HepG2 (cell line): Measurements from ENCODE around the gene GNB1. TPM values are rescaled to one million over a fixed set of nuclear protein-coding genes. Genes with fewer than 3 reads are reported as not detected.

Experiments used
- AKAP8 ChIP-seq: sonication (generic); formaldehyde crosslinking; IDR thresholded peaks from 2 replicates; pipeline ENCODE4 v1.5.1; 2020; ENCODE audit warnings: mild to moderate bottlenecking, missing genetic modification reagents
- DR1 ChIP-seq: sonication (generic); formaldehyde crosslinking; IDR thresholded peaks from 2 replicates; pipeline ENCODE4 v1.8.0; 2021; ENCODE audit warnings: mild to moderate bottlenecking, missing genetic modification reagents, inconsistent platforms
- ELF1 ChIP-seq: sonication (generic); formaldehyde crosslinking; IDR thresholded peaks from 2 replicates; pipeline ENCODE4 v1.4.0; 2020; ENCODE audit warnings: missing genetic modification reagents
- ETV5 ChIP-seq: IDR thresholded peaks from 2 replicates; pipeline ENCODE4 v1.6.1; 2018; ENCODE audit warnings: missing biosample characterization, missing genetic modification reagents, inconsistent platforms, borderline replicate concordance
- MAF1 ChIP-seq: sonication (generic); formaldehyde crosslinking; IDR thresholded peaks from 2 replicates; pipeline ENCODE4 v1.5.0; 2020; ENCODE audit warnings: missing genetic modification reagents, borderline replicate concordance
- MAZ ChIP-seq, 2 experiments: sonication (generic) in 1 of 2; formaldehyde crosslinking in 1 of 2; IDR thresholded peaks; 2 replicates each; pipeline versions ENCODE4 v1.5.0 to v1.6.1; 2012 to 2020; ENCODE audit warnings: low read depth in 2 of 2, mild to moderate bottlenecking in 2 of 2, borderline replicate concordance in 1 of 2, improper control_type of control experiment in 1 of 2, low read length in 1 of 2, missing genetic modification reagents in 1 of 2, moderate library complexity in 1 of 2
- MXD4 ChIP-seq: IDR thresholded peaks from 2 replicates; pipeline ENCODE4 v1.6.1; 2016; ENCODE audit warnings: mild to moderate bottlenecking, missing biosample characterization, missing genetic modification reagents
- NCOA2 ChIP-seq: sonication (generic); formaldehyde crosslinking; IDR thresholded peaks from 2 replicates; pipeline ENCODE4 v1.8.0; 2022; ENCODE audit warnings: inconsistent platforms
- NRL ChIP-seq: sonication (generic); formaldehyde crosslinking; IDR thresholded peaks from 2 replicates; pipeline ENCODE4 v1.5.0; 2020; ENCODE audit warnings: missing genetic modification reagents, mild to moderate bottlenecking, moderate library complexity, borderline replicate concordance
- TBL1XR1 ChIP-seq: fragments of 150-350 bp; IDR thresholded peaks from 2 replicates; pipeline ENCODE4 v1.6.1; 2014; ENCODE audit warnings: borderline replicate concordance, low read length; ENCODE audit not compliant: partially characterized antibody
- XRCC5 ChIP-seq: fragments of 200-400 bp; formaldehyde crosslinking; optimal IDR thresholded peaks from 2 replicates; pipeline ENCODE3; 2017; ENCODE audit warnings: mild to moderate bottlenecking, low read length
- ZKSCAN1 ChIP-seq: fragments of 150-350 bp; IDR thresholded peaks from 2 replicates; pipeline ENCODE4 v1.6.1; 2014; ENCODE audit warnings: low read length
- ZMYM4 ChIP-seq: sonication (generic); formaldehyde crosslinking; IDR thresholded peaks from 2 replicates; pipeline ENCODE4 v1.8.1; 2023; ENCODE audit warnings: mild to moderate bottlenecking, missing genetic modification reagents
- ZNF550 ChIP-seq: sonication (generic); formaldehyde crosslinking; IDR thresholded peaks from 2 replicates; pipeline ENCODE4 v1.4.0; 2020; ENCODE audit warnings: mild to moderate bottlenecking, missing genetic modification reagents, borderline replicate concordance
- ZNF589 ChIP-seq: sonication (generic); formaldehyde crosslinking; conservative IDR thresholded peaks from 2 replicates; pipeline ENCODE4 v1.8.0; 2022; ENCODE audit warnings: mild to moderate bottlenecking, moderate library complexity, missing genetic modification reagents
- ZNF598 ChIP-seq: sonication (generic); formaldehyde crosslinking; IDR thresholded peaks from 2 replicates; pipeline ENCODE4 v1.5.1; 2020; ENCODE audit warnings: mild to moderate bottlenecking, missing genetic modification reagents, borderline replicate concordance
- ZSCAN25 ChIP-seq: sonication (generic); formaldehyde crosslinking; IDR thresholded peaks from 2 replicates; pipeline ENCODE4 v1.8.0; 2022; ENCODE audit warnings: mild to moderate bottlenecking, missing genetic modification reagents
- polyA plus RNA-seq, 8 experiments: library from polyadenylated mRNA; depleted of rRNA in 3 of 8; stranded (reverse) in 7 of 8; unstranded in 1 of 8; fragments of >200 nt; fragmentation: Illumina TruSeq in 4 of 8; extraction: Trizol in 4 of 8; gene quantifications; 2 replicates each; pipeline versions ENCODE4 v1.2.1 to v1.2.3, GENCODE V29; 2011 to 2016; ENCODE audit warnings: low read depth in 4 of 8, missing spikeins in 1 of 8, mixed read lengths in 1 of 8; ENCODE audit not compliant: insufficient read depth in 1 of 8
- total RNA-seq, 5 experiments: library from RNA; depleted of rRNA; stranded (reverse); fragments of >200 nt; fragmentation: Illumina TruSeq; extraction: Trizol; gene quantifications; 2 replicates each; pipeline ENCODE4 v1.2.3, GENCODE V29; 2016; ENCODE audit warnings: low read depth in 1 of 5
- TF ChIP-seq, protein P1 (sequence below): IDR thresholded peaks from 2 replicates; pipeline ENCODE4 v1.6.1; 2016; ENCODE audit warnings: missing compliant biosample characterization, missing genetic modification reagents, borderline replicate concordance
- TF ChIP-seq, protein P2 (sequence below): sonication (generic); formaldehyde crosslinking; IDR thresholded peaks from 2 replicates; pipeline ENCODE4 v1.9.0; 2021; ENCODE audit warnings: missing genetic modification reagents, mild to moderate bottlenecking, borderline replicate concordance
- TF ChIP-seq, protein P3 (sequence below): sonication (generic); formaldehyde crosslinking; IDR thresholded peaks from 2 replicates; pipeline ENCODE4 v1.8.0; 2022; ENCODE audit warnings: missing genetic modification reagents, mild to moderate bottlenecking, moderate library complexity, borderline replicate concordance
- TF ChIP-seq, protein P4 (sequence below): sonication (generic); formaldehyde crosslinking; IDR thresholded peaks from 2 replicates; pipeline ENCODE4 v1.5.0; 2020; ENCODE audit warnings: missing genetic modification reagents
- TF ChIP-seq, protein P5 (sequence below): sonication (generic); formaldehyde crosslinking; IDR thresholded peaks from 2 replicates; pipeline ENCODE4 v1.4.0; 2020; ENCODE audit warnings: missing genetic modification reagents

The GNB1 gene
- total and polyA plus RNA-seq, 2 of the 13 experiments (the other 11 are each of a cell fraction or from before 2014, with no cell fraction given), result 66.2 to 327 TPM

DNA sequence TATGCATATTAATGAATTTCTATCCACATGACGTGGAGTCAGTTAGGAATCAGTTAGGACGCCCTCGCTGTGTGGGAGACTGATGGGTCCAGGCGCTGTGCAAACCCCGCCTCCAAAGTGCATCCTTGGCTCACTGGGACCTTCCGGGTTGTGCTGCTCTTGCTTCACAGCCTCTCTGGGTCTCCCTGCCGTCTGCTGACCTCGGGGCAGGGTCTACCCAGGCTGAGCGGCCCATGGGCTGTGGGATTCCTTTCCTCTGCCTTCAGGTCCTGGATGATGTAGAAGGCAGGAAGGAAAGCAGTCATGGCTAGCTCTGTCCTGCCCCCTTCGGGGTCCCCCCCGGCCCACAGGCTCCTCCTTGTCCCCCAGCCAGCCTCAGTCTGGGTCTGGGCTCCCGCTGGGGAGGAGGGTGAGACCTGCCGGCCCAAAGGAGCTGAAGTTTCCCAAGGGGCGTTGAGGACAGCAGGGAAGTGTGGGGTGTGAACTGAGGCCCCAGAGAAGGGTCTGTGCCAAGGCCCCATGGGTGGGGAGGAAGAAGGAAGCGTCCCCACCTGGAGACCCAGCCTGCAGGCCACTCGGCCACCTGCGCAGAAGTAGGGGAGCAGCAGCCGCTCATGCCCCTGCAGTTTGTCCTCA lies 142.1 kb downstream of the GNB1 start (continued):
- TF ChIP-seq, protein P1, sequence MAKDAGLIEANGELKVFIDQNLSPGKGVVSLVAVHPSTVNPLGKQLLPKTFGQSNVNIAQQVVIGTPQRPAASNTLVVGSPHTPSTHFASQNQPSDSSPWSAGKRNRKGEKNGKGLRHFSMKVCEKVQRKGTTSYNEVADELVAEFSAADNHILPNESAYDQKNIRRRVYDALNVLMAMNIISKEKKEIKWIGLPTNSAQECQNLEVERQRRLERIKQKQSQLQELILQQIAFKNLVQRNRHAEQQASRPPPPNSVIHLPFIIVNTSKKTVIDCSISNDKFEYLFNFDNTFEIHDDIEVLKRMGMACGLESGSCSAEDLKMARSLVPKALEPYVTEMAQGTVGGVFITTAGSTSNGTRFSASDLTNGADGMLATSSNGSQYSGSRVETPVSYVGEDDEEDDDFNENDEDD (CRISPR knock-in tag), result no peak
- TF ChIP-seq AKAP8 (CRISPR knock-in tag) (no peak), XRCC5 (peak; percentile 44), MAF1 (CRISPR knock-in tag) (no peak), ZNF589 (no peak), MXD4 (no peak), ZNF598 (CRISPR knock-in tag) (no peak), ZKSCAN1 (no peak), ETV5 (peak; percentile 51; the same call in 1 of the 2 replicates), TBL1XR1 (no peak), ZSCAN25 (CRISPR knock-in tag) (no peak), ZMYM4 (CRISPR knock-in tag) (no peak), NCOA2 (CRISPR knock-in tag) (0 out of 2 replicates have a peak, but pooled peaks have one; percentile 14), ELF1 (CRISPR knock-in tag) (peak; percentile 92), MAZ (IDR thresholded peaks at IDR 0.05; ENCODE audit: borderline replicate concordance, low read depth, low read length) (no peak), MAZ (CRISPR knock-in tag; IDR thresholded peaks at IDR 0.05; ENCODE audit: low read depth) (peak; percentile 33; the same call in 1 of the 2 replicates), NRL (CRISPR knock-in tag) (no peak), DR1 (no peak), ZNF550 (CRISPR knock-in tag) (no peak)
- TF ChIP-seq, protein P2, sequence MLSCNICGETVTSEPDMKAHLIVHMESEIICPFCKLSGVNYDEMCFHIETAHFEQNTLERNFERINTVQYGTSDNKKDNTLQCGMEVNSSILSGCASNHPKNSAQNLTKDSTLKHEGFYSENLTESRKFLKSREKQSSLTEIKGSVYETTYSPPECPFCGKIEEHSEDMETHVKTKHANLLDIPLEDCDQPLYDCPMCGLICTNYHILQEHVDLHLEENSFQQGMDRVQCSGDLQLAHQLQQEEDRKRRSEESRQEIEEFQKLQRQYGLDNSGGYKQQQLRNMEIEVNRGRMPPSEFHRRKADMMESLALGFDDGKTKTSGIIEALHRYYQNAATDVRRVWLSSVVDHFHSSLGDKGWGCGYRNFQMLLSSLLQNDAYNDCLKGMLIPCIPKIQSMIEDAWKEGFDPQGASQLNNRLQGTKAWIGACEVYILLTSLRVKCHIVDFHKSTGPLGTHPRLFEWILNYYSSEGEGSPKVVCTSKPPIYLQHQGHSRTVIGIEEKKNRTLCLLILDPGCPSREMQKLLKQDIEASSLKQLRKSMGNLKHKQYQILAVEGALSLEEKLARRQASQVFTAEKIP (CRISPR knock-in tag), result no peak
- TF ChIP-seq, protein P3, sequence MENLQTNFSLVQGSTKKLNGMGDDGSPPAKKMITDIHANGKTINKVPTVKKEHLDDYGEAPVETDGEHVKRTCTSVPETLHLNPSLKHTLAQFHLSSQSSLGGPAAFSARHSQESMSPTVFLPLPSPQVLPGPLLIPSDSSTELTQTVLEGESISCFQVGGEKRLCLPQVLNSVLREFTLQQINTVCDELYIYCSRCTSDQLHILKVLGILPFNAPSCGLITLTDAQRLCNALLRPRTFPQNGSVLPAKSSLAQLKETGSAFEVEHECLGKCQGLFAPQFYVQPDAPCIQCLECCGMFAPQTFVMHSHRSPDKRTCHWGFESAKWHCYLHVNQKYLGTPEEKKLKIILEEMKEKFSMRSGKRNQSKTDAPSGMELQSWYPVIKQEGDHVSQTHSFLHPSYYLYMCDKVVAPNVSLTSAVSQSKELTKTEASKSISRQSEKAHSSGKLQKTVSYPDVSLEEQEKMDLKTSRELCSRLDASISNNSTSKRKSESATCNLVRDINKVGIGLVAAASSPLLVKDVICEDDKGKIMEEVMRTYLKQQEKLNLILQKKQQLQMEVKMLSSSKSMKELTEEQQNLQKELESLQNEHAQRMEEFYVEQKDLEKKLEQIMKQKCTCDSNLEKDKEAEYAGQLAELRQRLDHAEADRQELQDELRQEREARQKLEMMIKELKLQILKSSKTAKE (CRISPR knock-in tag), result no peak
- TF ChIP-seq, protein P4, sequence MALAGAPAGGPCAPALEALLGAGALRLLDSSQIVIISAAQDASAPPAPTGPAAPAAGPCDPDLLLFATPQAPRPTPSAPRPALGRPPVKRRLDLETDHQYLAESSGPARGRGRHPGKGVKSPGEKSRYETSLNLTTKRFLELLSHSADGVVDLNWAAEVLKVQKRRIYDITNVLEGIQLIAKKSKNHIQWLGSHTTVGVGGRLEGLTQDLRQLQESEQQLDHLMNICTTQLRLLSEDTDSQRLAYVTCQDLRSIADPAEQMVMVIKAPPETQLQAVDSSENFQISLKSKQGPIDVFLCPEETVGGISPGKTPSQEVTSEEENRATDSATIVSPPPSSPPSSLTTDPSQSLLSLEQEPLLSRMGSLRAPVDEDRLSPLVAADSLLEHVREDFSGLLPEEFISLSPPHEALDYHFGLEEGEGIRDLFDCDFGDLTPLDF, result no peak
- TF ChIP-seq, protein P5, sequence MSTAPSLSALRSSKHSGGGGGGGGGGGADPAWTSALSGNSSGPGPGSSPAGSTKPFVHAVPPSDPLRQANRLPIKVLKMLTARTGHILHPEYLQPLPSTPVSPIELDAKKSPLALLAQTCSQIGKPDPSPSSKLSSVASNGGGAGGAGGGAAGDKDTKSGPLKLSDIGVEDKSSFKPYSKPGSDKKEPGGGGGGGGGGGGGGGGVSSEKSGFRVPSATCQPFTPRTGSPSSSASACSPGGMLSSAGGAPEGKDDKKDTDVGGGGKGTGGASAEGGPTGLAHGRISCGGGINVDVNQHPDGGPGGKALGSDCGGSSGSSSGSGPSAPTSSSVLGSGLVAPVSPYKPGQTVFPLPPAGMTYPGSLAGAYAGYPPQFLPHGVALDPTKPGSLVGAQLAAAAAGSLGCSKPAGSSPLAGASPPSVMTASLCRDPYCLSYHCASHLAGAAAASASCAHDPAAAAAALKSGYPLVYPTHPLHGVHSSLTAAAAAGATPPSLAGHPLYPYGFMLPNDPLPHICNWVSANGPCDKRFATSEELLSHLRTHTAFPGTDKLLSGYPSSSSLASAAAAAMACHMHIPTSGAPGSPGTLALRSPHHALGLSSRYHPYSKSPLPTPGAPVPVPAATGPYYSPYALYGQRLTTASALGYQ (CRISPR knock-in tag), result no peak
